HG02678 (cell line): ENCODE results near the gene EID1.

ENCODE experiments used
- ATAC-seq: cut with Tn5 transposase; IDR thresholded peaks from one replicate; pipeline ENCODE4 v1.9.1; 2021; ENCODE audit warnings: mild to moderate bottlenecking, moderate library complexity; ENCODE audit not compliant: unreplicated experiment

Gene EID1

GRCh38 chr15:48868536-48868935 is 9.4 kb upstream of the EID1 start:
- no peak for ATAC-seq

GRCh38 chr15:48869966-48870365 is 8.0 kb upstream of the EID1 start:
- no peak for ATAC-seq

- ATAC-seq: no peak
Observed at GRCh38 chr15:48871542-48871941, 6.4 kb upstream of the EID1 start.

- ATAC-seq: no peak
Observed at GRCh38 chr15:48872632-48873031, 5.3 kb upstream of the EID1 start.

- ATAC-seq: no peak
Observed at GRCh38 chr15:48875241-48875960, 2.5 kb upstream of the EID1 start.

- no peak for ATAC-seq
Observed at GRCh38 chr15:48876057-48876456, 1.9 kb upstream of the EID1 start.

GRCh38 chr15:48880070-48880634 is 2.2 kb downstream of the EID1 start:
- ATAC-seq: no peak

- no peak for ATAC-seq
Observed at GRCh38 chr15:48883699-48884098, 5.8 kb downstream of the EID1 start.

- no peak for ATAC-seq
Observed at GRCh38 chr15:48887144-48887543, 9.2 kb downstream of the EID1 start.

GRCh38 chr15:48888191-48888590 is 10.3 kb downstream of the EID1 start:
- ATAC-seq: no peak

- ATAC-seq: no peak
Observed at GRCh38 chr15:48888836-48889235, 10.9 kb downstream of the EID1 start.

GRCh38 chr15:48889925-48890324 is 12.0 kb downstream of the EID1 start:
- ATAC-seq: no peak

GRCh38 chr15:48890375-48890972 is 12.5 kb downstream of the EID1 start:
- ATAC-seq: no peak

- no peak for ATAC-seq
Observed at GRCh38 chr15:48891232-48891765, 13.4 kb downstream of the EID1 start.

- no peak for ATAC-seq
Observed at GRCh38 chr15:48893311-48893710, 15.4 kb downstream of the EID1 start.

- no peak for ATAC-seq
Observed at GRCh38 chr15:48896869-48897814, 19.2 kb downstream of the EID1 start.

- no peak for ATAC-seq
Observed at GRCh38 chr15:48898032-48898431, 20.1 kb downstream of the EID1 start.

- no peak for ATAC-seq
Observed at GRCh38 chr15:48898446-48898845, 20.5 kb downstream of the EID1 start.

GRCh38 chr15:48899793-48900192 is 21.9 kb downstream of the EID1 start:
- no peak for ATAC-seq

- no peak for ATAC-seq
Observed at GRCh38 chr15:48904758-48905157, 26.8 kb downstream of the EID1 start.

GRCh38 chr15:48905216-48905615 is 27.3 kb downstream of the EID1 start:
- no peak for ATAC-seq
